GM13977 (cell line): ENCODE measurements around the gene SCGB2A2.
A peak's percentile ranks its signal among the peaks of the same experiment; 100 is the strongest.

ENCODE experiments used
- DNase-seq: peaks from one replicate; pipeline ENCODE4 v3.0.0; 2012; ENCODE audit warnings: low spot score
- CTCF ChIP-seq: IDR thresholded peaks from 2 replicates; pipeline ENCODE4 v1.5.1; 2012; ENCODE audit warnings: mild to moderate bottlenecking, control low read depth; ENCODE audit not compliant: insufficient read depth; ENCODE audit errors: extremely low read depth, missing control alignments
- in situ Hi-C: fragments of 300-500 bp; cut with MboI; formaldehyde crosslinking; loops from one replicate; pipeline ENCODE4 v1.12.0; 2022; ENCODE audit warnings: low sequenced_read_pairs, low pct_unique_long_range_greater_than_20kb, mixed read lengths, inconsistent platforms; ENCODE audit not compliant: unreplicated experiment

The SCGB2A2 gene

GRCh38 chr11:62238151-62238550, 31.8 kb upstream of the SCGB2A2 start:
- TF ChIP-seq CTCF, result no peak
- DNase-seq, result no peak
- in situ Hi-C loops, result no loop called here

- in situ Hi-C loops, result no loop called here
Measured at GRCh38 chr11:62241095-62241494, 28.9 kb upstream of the SCGB2A2 start.

GRCh38 chr11:62242021-62242420, 27.9 kb upstream of the SCGB2A2 start, which contains the start of gene SCGB1D2:
Gene SCGB1D2 (plus strand): TSS chr11:62242239. CDS start chr11:62242308, 69 bp downstream.
- in situ Hi-C loops, result no loop called here
- DNase-seq, result no peak
- no peak for TF ChIP-seq CTCF

More at GRCh38 chr11:62241095-62241494, 28.9 kb upstream of the SCGB2A2 start:
- TF ChIP-seq CTCF, result no peak
- DNase-seq, result no peak

GRCh38 chr11:62245271-62245753, 24.6 kb upstream of the SCGB2A2 start:
- in situ Hi-C loops, result no loop called here
- peak; percentile 25 for DNase-seq
- peak; percentile 9 for TF ChIP-seq CTCF

DNA sequence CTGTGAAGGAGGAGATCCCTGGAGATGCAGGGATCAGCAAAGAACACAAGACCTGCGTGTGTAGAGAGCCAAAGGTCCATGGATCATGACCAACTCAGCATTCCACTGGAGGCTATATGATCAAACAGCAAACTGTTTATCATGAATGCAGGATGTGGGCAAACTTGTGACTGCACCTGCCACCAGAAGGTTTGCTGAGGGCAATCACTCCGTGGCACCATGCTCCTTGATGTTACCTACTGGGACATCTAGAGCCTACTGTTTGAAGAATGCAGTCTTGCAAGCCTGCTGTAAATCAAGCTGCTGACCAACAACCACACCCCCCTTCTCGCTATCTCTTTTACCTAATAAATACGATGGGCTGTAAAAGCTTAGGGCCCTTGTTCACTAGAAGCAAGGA, 18.3 kb upstream of the SCGB2A2 start:
- no peak for TF ChIP-seq CTCF
- in situ Hi-C loops, result no loop called here
- no peak for DNase-seq

DNA sequence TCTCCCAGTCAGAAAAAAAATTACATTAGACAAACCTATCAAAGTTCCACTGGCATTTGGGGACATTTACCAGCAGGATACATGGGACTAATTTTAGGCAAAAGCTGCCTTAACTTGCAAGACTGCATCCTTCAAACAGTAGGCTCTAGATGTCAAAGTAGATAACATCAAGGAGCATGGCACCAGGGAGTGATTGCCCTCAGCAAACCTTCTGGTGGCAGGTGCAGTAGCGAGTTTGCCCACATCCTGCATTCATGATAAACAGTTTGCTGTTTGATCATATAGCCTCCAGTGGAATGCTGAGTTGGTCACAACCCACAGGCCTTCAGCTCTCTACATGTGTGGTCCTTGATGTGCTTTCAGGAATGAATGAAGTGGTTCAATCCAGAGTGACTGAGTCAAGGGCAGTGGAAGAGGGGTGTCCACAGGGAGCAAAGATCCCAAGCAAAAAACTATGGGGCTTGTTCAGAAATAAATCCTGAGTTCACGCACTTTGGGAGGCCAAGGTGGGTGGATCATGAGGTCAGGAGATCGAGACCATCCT, 15.9 kb upstream of the SCGB2A2 start:
- DNase-seq, result no peak
- TF ChIP-seq CTCF, result no peak
- in situ Hi-C loops, result no loop called here
